GM10266 (cell line): ENCODE measurements around the gene ANKRD28.

Source experiments
- DNase-seq: peaks from one replicate; pipeline ENCODE4 v3.0.0; 2012; ENCODE audit errors: extremely low spot score
- TF ChIP-seq, protein P1 (sequence below): IDR thresholded peaks from 2 replicates; pipeline ENCODE4 v1.5.1; 2012; ENCODE audit warnings: mild to moderate bottlenecking, low read depth; ENCODE audit not compliant: control insufficient read depth, insufficient read depth; ENCODE audit errors: missing control alignments

The ANKRD28 gene

DNA sequence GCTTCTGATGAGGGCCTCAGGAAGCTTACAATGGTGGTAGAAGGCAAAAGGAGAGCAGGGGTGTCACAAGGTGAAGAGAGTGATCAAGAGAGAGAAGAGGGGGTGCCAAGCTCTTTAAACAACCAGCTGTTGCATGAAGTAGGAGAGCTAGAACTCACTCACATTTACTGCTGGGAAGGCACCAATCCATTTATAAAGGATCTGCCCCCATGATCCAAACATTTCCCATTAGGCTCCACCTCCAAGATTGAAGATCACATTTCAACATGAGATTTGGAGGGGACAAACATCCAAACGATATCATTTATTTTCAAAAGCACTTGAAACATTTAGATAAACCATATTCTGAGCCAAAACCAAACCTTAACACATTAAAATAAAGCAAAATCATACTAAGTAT lies 26.3 kb downstream of the ANKRD28 start:
- DNase-seq = no peak
- TF ChIP-seq, protein P1, sequence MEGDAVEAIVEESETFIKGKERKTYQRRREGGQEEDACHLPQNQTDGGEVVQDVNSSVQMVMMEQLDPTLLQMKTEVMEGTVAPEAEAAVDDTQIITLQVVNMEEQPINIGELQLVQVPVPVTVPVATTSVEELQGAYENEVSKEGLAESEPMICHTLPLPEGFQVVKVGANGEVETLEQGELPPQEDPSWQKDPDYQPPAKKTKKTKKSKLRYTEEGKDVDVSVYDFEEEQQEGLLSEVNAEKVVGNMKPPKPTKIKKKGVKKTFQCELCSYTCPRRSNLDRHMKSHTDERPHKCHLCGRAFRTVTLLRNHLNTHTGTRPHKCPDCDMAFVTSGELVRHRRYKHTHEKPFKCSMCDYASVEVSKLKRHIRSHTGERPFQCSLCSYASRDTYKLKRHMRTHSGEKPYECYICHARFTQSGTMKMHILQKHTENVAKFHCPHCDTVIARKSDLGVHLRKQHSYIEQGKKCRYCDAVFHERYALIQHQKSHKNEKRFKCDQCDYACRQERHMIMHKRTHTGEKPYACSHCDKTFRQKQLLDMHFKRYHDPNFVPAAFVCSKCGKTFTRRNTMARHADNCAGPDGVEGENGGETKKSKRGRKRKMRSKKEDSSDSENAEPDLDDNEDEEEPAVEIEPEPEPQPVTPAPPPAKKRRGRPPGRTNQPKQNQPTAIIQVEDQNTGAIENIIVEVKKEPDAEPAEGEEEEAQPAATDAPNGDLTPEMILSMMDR = no peak

DNA sequence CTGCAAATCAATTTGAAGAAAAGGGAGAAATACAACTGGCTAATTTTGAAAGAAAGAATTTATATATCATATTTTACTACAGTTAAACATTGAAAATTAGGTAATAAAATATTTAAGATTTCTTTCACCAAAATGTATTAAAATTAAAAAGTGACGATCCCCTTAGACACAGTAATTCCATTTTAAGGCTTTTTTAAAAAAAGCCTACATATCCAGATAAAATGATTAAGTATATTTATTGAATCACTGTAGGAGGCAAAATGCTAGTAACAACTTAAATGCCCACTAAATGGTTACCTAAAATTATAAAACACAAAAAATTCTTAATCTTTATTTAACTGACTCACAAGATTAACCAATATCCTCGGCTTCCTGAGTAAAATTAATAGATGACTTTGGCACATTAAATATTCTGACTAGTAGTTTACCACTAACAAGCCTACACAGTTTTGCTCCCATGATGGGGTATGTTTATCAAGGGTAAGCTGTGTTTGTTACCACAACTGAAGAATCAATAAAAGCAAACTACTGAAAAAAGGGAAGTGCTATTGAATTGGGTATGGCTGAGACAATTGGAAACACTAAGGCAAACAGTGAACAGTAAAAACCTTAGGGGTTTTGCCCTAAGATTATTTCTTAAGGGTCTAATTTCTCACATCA lies 28.4 kb downstream of the ANKRD28 start:
- no peak for DNase-seq
- TF ChIP-seq, protein P1 = no peak

DNA sequence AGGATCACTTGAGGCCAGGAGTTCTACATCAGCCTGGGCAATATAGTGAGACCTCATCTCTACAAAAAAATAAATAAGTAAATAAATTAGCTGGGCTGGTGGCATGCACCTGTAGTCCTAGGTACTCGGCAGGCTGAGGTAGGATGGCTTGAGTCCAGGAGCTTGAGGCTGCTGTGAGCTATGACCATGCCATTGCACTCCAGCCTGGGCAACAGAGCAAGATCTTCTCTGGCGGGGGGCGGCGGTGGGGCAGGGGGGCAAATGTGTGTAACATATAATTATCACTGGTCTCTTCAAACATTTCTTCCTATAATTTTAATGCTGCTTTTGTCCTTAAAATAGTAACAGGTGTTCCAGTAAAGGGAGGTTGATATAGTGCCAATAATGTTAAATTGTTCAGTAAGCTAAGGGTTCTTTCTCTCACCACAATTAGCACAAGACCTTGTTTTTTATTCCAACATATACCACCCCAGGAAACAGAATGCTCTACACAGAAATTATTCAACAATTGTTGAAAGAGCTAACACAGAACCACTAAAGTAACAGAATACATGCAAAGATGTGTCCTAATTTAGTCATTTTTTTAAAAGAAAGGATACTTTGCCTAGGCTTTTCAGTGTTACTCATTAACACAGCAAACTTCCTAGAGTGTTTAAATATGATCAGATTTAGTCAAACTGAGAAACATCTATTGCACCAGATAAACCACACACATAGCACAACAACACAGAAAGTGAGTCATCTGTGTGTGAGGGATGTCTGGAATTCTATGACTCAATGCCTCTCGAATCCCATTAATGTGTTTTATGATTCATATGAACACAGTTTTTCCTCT lies 29.1 kb downstream of the ANKRD28 start:
- no peak for DNase-seq

DNA sequence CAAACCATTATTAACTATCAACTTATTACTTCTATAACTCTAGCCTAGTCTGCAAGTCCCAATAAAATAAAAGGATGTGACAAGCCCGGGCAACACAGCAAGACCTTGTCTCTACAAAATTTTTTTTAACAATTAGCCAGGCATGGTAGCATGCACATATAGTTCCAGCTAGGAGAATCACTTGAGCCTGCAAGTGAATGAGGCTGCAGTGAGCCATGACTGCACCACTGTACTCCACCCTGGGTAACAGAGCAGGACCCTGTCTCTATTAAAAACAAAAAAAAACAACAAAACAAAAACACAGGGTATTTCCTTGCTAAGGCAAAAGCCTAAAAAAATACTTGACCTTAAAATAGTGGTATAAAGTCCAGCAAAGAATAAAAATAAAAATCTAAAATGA lies 31.4 kb downstream of the ANKRD28 start:
- TF ChIP-seq, protein P1 = no peak
- no peak for DNase-seq

More for the DNA sequence above, 29.1 kb downstream of the ANKRD28 start:
- TF ChIP-seq, protein P1 = no peak

DNA sequence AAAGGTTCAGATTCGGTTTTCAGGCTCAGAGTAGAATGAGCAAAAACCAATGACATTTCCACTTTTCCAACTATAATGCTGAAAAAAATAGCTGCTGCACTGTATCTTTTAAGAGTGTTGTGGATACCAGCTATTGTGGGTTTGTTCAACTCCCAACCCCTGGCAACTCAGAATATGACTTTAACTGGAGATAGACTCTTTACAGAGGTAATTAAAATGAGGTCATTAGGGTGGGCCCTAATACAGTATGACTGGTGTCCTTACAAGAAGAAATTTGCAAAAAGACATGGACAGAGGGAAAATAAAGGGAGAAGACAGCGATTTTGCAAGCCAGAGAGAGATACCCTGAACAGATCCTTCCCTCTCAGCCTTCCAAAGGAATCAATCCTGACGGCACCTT lies 39.5 kb downstream of the ANKRD28 start:
- TF ChIP-seq, protein P1 = no peak
- DNase-seq = no peak

DNA sequence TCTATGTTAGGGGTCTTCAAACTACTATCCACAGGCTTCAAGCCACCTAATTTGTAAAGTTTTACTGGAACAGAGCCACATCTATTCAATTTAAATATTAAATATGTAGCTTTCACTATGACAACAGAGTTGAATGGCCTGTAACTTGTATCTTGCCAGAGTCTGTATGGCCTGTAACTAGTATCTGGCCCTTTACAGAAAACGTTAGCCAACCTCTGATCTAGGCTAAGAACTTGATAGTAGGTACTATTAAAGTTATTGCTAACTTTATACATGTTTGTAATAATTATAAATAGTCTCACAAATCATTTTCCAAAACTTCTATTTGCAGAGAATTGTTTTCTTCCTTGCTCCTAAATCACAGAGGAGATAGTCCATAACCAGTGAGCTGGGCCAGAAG lies 40.0 kb downstream of the ANKRD28 start:
- DNase-seq = no peak
- TF ChIP-seq, protein P1 = no peak

DNA sequence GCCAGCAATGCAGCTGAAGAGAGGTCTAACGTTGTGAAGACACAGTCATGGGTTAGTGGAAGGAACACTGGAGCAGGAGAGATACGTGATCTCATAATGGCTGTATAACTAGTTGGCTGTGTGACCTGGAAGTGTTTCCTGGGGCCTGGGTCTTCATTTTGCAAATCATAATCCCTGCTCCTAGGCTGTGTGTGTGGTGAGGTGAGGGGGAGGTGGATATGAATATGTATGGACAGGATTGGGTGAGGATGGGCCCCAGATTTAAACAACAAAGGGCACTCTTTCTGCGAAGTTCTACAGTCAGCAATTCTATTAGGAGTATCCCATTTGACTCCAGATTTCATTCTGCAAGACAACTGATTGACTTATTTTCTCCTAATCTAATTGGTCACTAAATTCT lies 41.3 kb downstream of the ANKRD28 start:
- TF ChIP-seq, protein P1 = no peak
- no peak for DNase-seq
